HG03175 (cell line): ENCODE data around the gene RNF113B.

Source experiments
- ATAC-seq: cut with Tn5 transposase; IDR thresholded peaks from one replicate; pipeline ENCODE4 v1.9.1; 2021; ENCODE audit warnings: mild to moderate bottlenecking, moderate library complexity; ENCODE audit not compliant: unreplicated experiment

RNF113B gene

GRCh38 chr13:98176777-98177608 lies at the start of gene RNF113B:
Gene RNF113B, minus strand, starts transcription at chr13:98177269. Its CDS starts 33 bp downstream, at chr13:98177236.
- ATAC-seq = no peak

GRCh38 chr13:98226496-98226895 lies 49.4 kb upstream of the RNF113B start:
- ATAC-seq = no peak

GRCh38 chr13:98225036-98225940 lies 48.2 kb upstream of the RNF113B start:
- ATAC-seq = no peak

GRCh38 chr13:98224557-98224956 lies 47.5 kb upstream of the RNF113B start:
- ATAC-seq = no peak

- ATAC-seq = no peak
Observed at GRCh38 chr13:98223741-98224140, 46.7 kb upstream of the RNF113B start.

- no peak for ATAC-seq
Observed at GRCh38 chr13:98222816-98223215, 45.7 kb upstream of the RNF113B start.

- no peak for ATAC-seq
Observed at GRCh38 chr13:98222081-98222554, 45.0 kb upstream of the RNF113B start.

- no peak for ATAC-seq
Observed at GRCh38 chr13:98221234-98221633, 44.2 kb upstream of the RNF113B start.

GRCh38 chr13:98220271-98220791 lies 43.3 kb upstream of the RNF113B start:
- ATAC-seq = no peak

- no peak for ATAC-seq
Observed at GRCh38 chr13:98219685-98220084, 42.6 kb upstream of the RNF113B start.

GRCh38 chr13:98217597-98217996 lies 40.5 kb upstream of the RNF113B start:
- ATAC-seq = no peak

- ATAC-seq = no peak
Observed at GRCh38 chr13:98216711-98217285, 39.7 kb upstream of the RNF113B start.

GRCh38 chr13:98216135-98216565 lies 39.1 kb upstream of the RNF113B start:
- no peak for ATAC-seq

- no peak for ATAC-seq
Observed at GRCh38 chr13:98215508-98215907, 38.4 kb upstream of the RNF113B start.

- no peak for ATAC-seq
Observed at GRCh38 chr13:98214707-98215106, 37.6 kb upstream of the RNF113B start.

GRCh38 chr13:98214008-98214643 lies 37.1 kb upstream of the RNF113B start:
- no peak for ATAC-seq

GRCh38 chr13:98213354-98213753 lies 36.3 kb upstream of the RNF113B start:
- no peak for ATAC-seq

- ATAC-seq = no peak
Observed at GRCh38 chr13:98212763-98213162, 35.7 kb upstream of the RNF113B start.

- no peak for ATAC-seq
Observed at GRCh38 chr13:98208606-98209005, 31.5 kb upstream of the RNF113B start.

- no peak for ATAC-seq
Observed at GRCh38 chr13:98207416-98207815, 30.3 kb upstream of the RNF113B start.
